Measurements from ENCODE around the gene EGF. TPM values are rescaled to one million over a fixed set of nuclear protein-coding genes. Genes with fewer than 3 reads are reported as not detected.

Gene EGF
- total RNA-seq, 1 experiment from 2014 or later, result 1.5 TPM

- Histone ChIP-seq H3K4me2 (ENCODE audit: insufficient read depth, insufficient read length, low read length) (no peak overlapping the region), H2BK15ac (ENCODE audit: low read depth, low read length) (no peak overlapping the region), H3K23ac (ENCODE audit: insufficient read length, low read depth, low read length) (no peak overlapping the region), H4K8ac (replicated peaks; ENCODE audit: insufficient read length, low read depth, low read length) (no peak overlapping the region), H3K14ac (ENCODE audit: insufficient read depth, low read length) (no peak overlapping the region), H2BK12ac (ENCODE audit: insufficient read length, low read depth, low read length) (no peak overlapping the region), H2BK5ac (ENCODE audit: insufficient read length, low read length) (no peak overlapping the region), H3K56ac (ENCODE audit: insufficient read length, low read depth, low read length) (no peak overlapping the region), H2BK120ac (ENCODE audit: low read depth, low read length, poor library complexity, severe bottlenecking) (no peak overlapping the region), H3K4ac (ENCODE audit: low read depth, low read length) (no peak overlapping the region), H2AK5ac (ENCODE audit: insufficient read length, low read length) (no peak overlapping the region), H3K79me2 (ENCODE audit: insufficient read depth, low read length) (no peaks in the 10 kb centered on the region), H3K9ac (ENCODE audit: extremely low read depth, insufficient read length, low read length) (no peak overlapping the region), H3K23me2 (ENCODE audit: insufficient read length, low read depth, low read length, poor library complexity, severe bottlenecking) (no peaks in the 10 kb centered on the region), H3K18ac (ENCODE audit: insufficient read length, low read depth, low read length) (no peak overlapping the region), H4K91ac (ENCODE audit: insufficient read length, low read depth, low read length) (no peak overlapping the region), H3K79me1 (ENCODE audit: insufficient read depth, low read depth, low read length, poor library complexity, severe bottlenecking) (no peaks in the 10 kb centered on the region), H3K27ac (ENCODE audit: insufficient read length, low read depth, low read length) (no peak overlapping the region), H2AFZ (ENCODE audit: low read length) (no peak overlapping the region), H4K5ac (ENCODE audit: insufficient read length, low read depth, low read length) (no peak overlapping the region), H3T11ph (ENCODE audit: low read length) (no peak overlapping the region), H3K4me1 (ENCODE audit: insufficient read depth, low read length) (no peaks in the 10 kb centered on the region), H4K20me1 (ENCODE audit: control insufficient read depth, insufficient read depth, insufficient read length) (no peaks in the 10 kb centered on the region), H3K9me3 (ENCODE audit: control insufficient read depth, low read depth, low read length) (no peaks in the 10 kb centered on the region), H2BK20ac (ENCODE audit: low read depth, low read length, poor library complexity, severe bottlenecking) (no peak overlapping the region), H3K27me3 (ENCODE audit: insufficient read depth, low read length) (no peaks in the 10 kb centered on the region)
- no CpG with 5 or more reads among the region's 7 CpGs for WGBS (ENCODE audit: extremely low coverage, insufficient read length, low lambda C conversion rate)
- DNase-seq, result no peak
- Mint-ChIP-seq H3K9me3 (peaks cover 3 to 7% of the 10 kb centered on the region in 2 experiments; a peak in 3 of 5 replicates), H3K27me3 (ENCODE audit: low read depth) (no peaks in the 10 kb centered on the region), H3K4me1 (no peaks in the 10 kb centered on the region), H3K36me3 (ENCODE audit: insufficient read depth in 1 of 3, low read depth in 3 of 3) (no peaks in the 10 kb centered on the region; a peak in 1 of 7 replicates), H3K27ac (no peak overlapping the region; a peak in 1 of 7 replicates), H3K4me3 (no peak overlapping the region)
- TF ChIP-seq CTCF (conservative IDR thresholded peaks at IDR 0.05), result no peak
These were observed 26.5 kb downstream of the EGF start for GRCh38 chr4:109939190-109939589.
